Measurements from ENCODE around the gene HNRNPLL. TPM values are rescaled to one million over a fixed set of nuclear protein-coding genes. Genes with fewer than 3 reads are reported as not detected.
"Not testable (repeated sequence)": the region's sequence is repeated elsewhere in the genome, so short reads cannot be mapped to it uniquely, and the experiment has no call there.

HNRNPLL gene
- total RNA-seq, 1 donor from 2014 or later, result 51.1 TPM

- no peak for DNase-seq
These were observed 16.9 kb upstream of the HNRNPLL start for GRCh38 chr2:38619458-38620164.

GRCh38 chr2:38617301-38617700 is 14.6 kb upstream of the HNRNPLL start:
- no peak for DNase-seq

- no peak for DNase-seq
These were observed 12.5 kb upstream of the HNRNPLL start for GRCh38 chr2:38615237-38615636.

- DNase-seq, result no peak
These were observed 11.1 kb upstream of the HNRNPLL start for GRCh38 chr2:38613849-38614213.

- no peak for DNase-seq
These were observed 10.6 kb upstream of the HNRNPLL start for GRCh38 chr2:38613126-38613848.

- peak; percentile 51 for DNase-seq
These were observed 8.4 kb upstream of the HNRNPLL start for GRCh38 chr2:38610851-38611801.

GRCh38 chr2:38609246-38609645 is 6.5 kb upstream of the HNRNPLL start:
- DNase-seq, result not testable (repeated sequence)

GRCh38 chr2:38608755-38609154 is 6.0 kb upstream of the HNRNPLL start:
- no peak for DNase-seq

- DNase-seq, result no peak
These were observed 2.6 kb upstream of the HNRNPLL start for GRCh38 chr2:38605298-38605830.

GRCh38 chr2:38603402-38604290 is 918 bp upstream of the HNRNPLL start:
- peak; percentile 90 for DNase-seq

GRCh38 chr2:38602136-38602731 is 494 bp downstream of the HNRNPLL start:
- DNase-seq, result peak; percentile 45

GRCh38 chr2:38601463-38602135 is 1.1 kb downstream of the HNRNPLL start:
- peak; percentile 52 for DNase-seq

- DNase-seq, result peak; percentile 15
These were observed 1.7 kb downstream of the HNRNPLL start for GRCh38 chr2:38600921-38601455.

GRCh38 chr2:38600242-38600891 is 2.4 kb downstream of the HNRNPLL start:
- DNase-seq, result peak; percentile 21

GRCh38 chr2:38599706-38600105 is 3.0 kb downstream of the HNRNPLL start:
- DNase-seq, result no peak

- peak; percentile 45 for DNase-seq
These were observed 3.8 kb downstream of the HNRNPLL start for GRCh38 chr2:38598991-38599295.

GRCh38 chr2:38598200-38598990 is 4.3 kb downstream of the HNRNPLL start:
- DNase-seq, result no peak

- DNase-seq, result no peak
These were observed 5.6 kb downstream of the HNRNPLL start for GRCh38 chr2:38597115-38597514.

- no peak for DNase-seq
These were observed 6.5 kb downstream of the HNRNPLL start for GRCh38 chr2:38596229-38596628.
